ENCODE data around the gene ARHGAP27. TPM values are rescaled to one million over a fixed set of nuclear protein-coding genes. Genes with fewer than 3 reads are reported as not detected.

The ARHGAP27 gene
- total and polyA plus RNA-seq, 9 of the 15 experiments (the other 6 are each of a cell fraction or from before 2014, with no cell fraction given) = 0.04 to 4.6 (median 2.1) TPM

DNA sequence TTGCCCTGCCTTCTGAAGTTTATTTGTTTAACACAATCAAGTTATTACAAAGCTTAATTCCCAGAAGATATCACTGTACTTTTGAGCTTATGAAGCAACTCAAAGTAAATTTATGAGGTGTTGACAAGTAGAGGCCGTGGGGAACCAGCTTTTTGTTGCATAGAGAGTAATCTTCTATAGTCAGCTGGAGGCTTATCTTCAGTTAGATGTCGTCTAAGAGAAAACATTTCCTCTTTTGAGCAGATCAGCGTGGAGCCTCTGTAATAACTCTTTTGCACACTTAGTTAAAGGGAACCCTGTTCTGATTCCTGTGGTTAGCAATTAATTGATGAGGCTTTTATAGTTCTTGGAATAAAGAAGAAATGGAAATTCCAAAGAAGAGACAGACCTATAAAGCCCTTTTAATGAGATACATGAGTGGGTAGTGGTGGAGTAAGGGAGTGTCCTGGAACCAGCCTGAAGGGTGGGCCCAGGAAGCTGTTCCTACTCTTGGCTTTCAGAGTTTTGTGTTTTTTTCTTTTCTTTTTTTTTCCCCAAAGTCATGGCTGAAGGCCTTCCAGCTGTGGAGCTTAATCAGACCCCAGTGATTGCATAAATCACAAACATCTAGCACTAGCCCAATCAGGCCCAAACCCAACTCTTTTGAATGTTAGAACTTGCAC is 87.0 kb downstream of the ARHGAP27 start (continued):
- no peak for TF ChIP-seq MBD1 (CRISPR knock-in tag; IDR thresholded peaks at IDR 0.05)
- TF ChIP-seq ZNF584 (CRISPR knock-in tag; IDR thresholded peaks at IDR 0.05; ENCODE audit: low read depth) = 0 out of 2 replicates have a peak, but pooled peaks have one; percentile 64
- TF ChIP-seq RNF2 (IDR thresholded peaks at IDR 0.05) = peak; percentile 95
- no peak for TF ChIP-seq CLOCK (CRISPR knock-in tag; IDR thresholded peaks at IDR 0.05; ENCODE audit: borderline replicate concordance)
- TF ChIP-seq ZBTB7A (IDR thresholded peaks at IDR 0.05; ENCODE audit: borderline replicate concordance, control insufficient read depth, low read depth, low read length) = 0 out of 2 replicates have a peak, but pooled peaks have one; percentile 11
- TF ChIP-seq MBD2 (IDR thresholded peaks at IDR 0.05; ENCODE audit: borderline replicate concordance, low read depth) = peak; percentile 72
- peak; percentile 68 to 71; a peak in 3 of 4 replicates for TF ChIP-seq MAZ (CRISPR knock-in tag; conservative IDR thresholded peaks at IDR 0.05 in 1 of 2, IDR thresholded peaks at IDR 0.05 in 1 of 2)
- TF ChIP-seq ZFP30 (CRISPR knock-in tag; IDR thresholded peaks at IDR 0.05; ENCODE audit: borderline replicate concordance) = no peak
- TF ChIP-seq, protein P1, sequence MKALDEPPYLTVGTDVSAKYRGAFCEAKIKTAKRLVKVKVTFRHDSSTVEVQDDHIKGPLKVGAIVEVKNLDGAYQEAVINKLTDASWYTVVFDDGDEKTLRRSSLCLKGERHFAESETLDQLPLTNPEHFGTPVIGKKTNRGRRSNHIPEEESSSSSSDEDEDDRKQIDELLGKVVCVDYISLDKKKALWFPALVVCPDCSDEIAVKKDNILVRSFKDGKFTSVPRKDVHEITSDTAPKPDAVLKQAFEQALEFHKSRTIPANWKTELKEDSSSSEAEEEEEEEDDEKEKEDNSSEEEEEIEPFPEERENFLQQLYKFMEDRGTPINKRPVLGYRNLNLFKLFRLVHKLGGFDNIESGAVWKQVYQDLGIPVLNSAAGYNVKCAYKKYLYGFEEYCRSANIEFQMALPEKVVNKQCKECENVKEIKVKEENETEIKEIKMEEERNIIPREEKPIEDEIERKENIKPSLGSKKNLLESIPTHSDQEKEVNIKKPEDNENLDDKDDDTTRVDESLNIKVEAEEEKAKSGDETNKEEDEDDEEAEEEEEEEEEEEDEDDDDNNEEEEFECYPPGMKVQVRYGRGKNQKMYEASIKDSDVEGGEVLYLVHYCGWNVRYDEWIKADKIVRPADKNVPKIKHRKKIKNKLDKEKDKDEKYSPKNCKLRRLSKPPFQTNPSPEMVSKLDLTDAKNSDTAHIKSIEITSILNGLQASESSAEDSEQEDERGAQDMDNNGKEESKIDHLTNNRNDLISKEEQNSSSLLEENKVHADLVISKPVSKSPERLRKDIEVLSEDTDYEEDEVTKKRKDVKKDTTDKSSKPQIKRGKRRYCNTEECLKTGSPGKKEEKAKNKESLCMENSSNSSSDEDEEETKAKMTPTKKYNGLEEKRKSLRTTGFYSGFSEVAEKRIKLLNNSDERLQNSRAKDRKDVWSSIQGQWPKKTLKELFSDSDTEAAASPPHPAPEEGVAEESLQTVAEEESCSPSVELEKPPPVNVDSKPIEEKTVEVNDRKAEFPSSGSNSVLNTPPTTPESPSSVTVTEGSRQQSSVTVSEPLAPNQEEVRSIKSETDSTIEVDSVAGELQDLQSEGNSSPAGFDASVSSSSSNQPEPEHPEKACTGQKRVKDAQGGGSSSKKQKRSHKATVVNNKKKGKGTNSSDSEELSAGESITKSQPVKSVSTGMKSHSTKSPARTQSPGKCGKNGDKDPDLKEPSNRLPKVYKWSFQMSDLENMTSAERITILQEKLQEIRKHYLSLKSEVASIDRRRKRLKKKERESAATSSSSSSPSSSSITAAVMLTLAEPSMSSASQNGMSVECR (CRISPR knock-in tag; IDR thresholded peaks at IDR 0.05) = no peak
- peak; percentile 95 for TF ChIP-seq SMAD4 (CRISPR knock-in tag; conservative IDR thresholded peaks at IDR 0.05)
- TF ChIP-seq TRIM28 (IDR thresholded peaks at IDR 0.05) = no peak
- peak in 1 of 2 experiments; percentile 94; a peak in 2 of 4 replicates for TF ChIP-seq TEAD1 (CRISPR knock-in tag; IDR thresholded peaks at IDR 0.05)
- no peak for TF ChIP-seq SRSF9 (IDR thresholded peaks at IDR 0.05; ENCODE audit: borderline replicate concordance, low read depth, low read length)
- TF ChIP-seq ZNF551 (CRISPR knock-in tag; IDR thresholded peaks at IDR 0.05) = no peak
- no peak for TF ChIP-seq BRF1 (IDR thresholded peaks at IDR 0.05; ENCODE audit: borderline replicate concordance, extremely low read depth, insufficient read length)
- peak; percentile 99 for TF ChIP-seq HDAC2 (IDR thresholded peaks at IDR 0.05)
- no peak for TF ChIP-seq SNRNP70 (optimal IDR thresholded peaks at IDR 0.05; ENCODE audit: low read depth, low read length)
- peak; percentile 95 for TF ChIP-seq KLF16 (IDR thresholded peaks at IDR 0.05)
